Liver (tissue), 3 donors: ENCODE measurements around the gene TNMD.

Source experiments
- ATF3 ChIP-seq: IDR thresholded peaks from 2 replicates; pipeline ENCODE4 v1.6.1; 2016; ENCODE audit warnings: antibody characterized with exemption
- CTCF ChIP-seq: fragments of 150-350 bp; IDR thresholded peaks from 2 replicates; pipeline ENCODE4 v1.5.1; 2017; ENCODE audit warnings: improper control_type of control experiment, low read depth, low read length; ENCODE audit not compliant: missing input control
- FOXA1 ChIP-seq: IDR thresholded peaks from 2 replicates; pipeline ENCODE4 v1.6.1; 2016; ENCODE audit warnings: antibody characterized with exemption
- GABPA ChIP-seq, 2 donors: IDR thresholded peaks in 1 of 2; conservative IDR thresholded peaks in 1 of 2; 2 replicates each; pipeline ENCODE4 v1.6.1; 2016; ENCODE audit warnings: antibody characterized with exemption in 2 of 2, mild to moderate bottlenecking in 1 of 2, moderate library complexity in 1 of 2
- HNF4A ChIP-seq, 2 donors: conservative IDR thresholded peaks; 2 replicates each; pipeline ENCODE4 v1.6.1; 2016; ENCODE audit warnings: antibody characterized with exemption in 2 of 2, mild to moderate bottlenecking in 2 of 2
- MAX ChIP-seq: IDR thresholded peaks from 2 replicates; pipeline ENCODE4 v1.6.1; 2016; ENCODE audit warnings: antibody characterized with exemption
- RAD21 ChIP-seq, 2 donors: IDR thresholded peaks; 2 replicates each; pipeline ENCODE4 v1.6.1; 2016; ENCODE audit warnings: antibody characterized with exemption in 2 of 2, mild to moderate bottlenecking in 2 of 2
- REST ChIP-seq: IDR thresholded peaks from 2 replicates; pipeline ENCODE4 v1.6.1; 2016; ENCODE audit warnings: antibody characterized with exemption, mild to moderate bottlenecking
- RXRA ChIP-seq, 2 donors: IDR thresholded peaks; 2 replicates each; pipeline ENCODE4 v1.6.1; 2017 to 2018; ENCODE audit warnings: antibody characterized with exemption in 2 of 2, mild to moderate bottlenecking in 1 of 2
- SP1 ChIP-seq: IDR thresholded peaks from 2 replicates; pipeline ENCODE4 v1.6.1; 2018; ENCODE audit warnings: antibody characterized with exemption, mild to moderate bottlenecking
- TAF1 ChIP-seq: conservative IDR thresholded peaks from 2 replicates; pipeline ENCODE4 v1.6.1; 2016; ENCODE audit warnings: antibody characterized with exemption, mild to moderate bottlenecking
- YY1 ChIP-seq: IDR thresholded peaks from 2 replicates; pipeline ENCODE4 v1.6.1; 2016; ENCODE audit warnings: antibody characterized with exemption, mild to moderate bottlenecking
- ZBTB33 ChIP-seq: IDR thresholded peaks from 2 replicates; pipeline ENCODE4 v1.6.1; 2016; ENCODE audit warnings: antibody characterized with exemption
- donor health status: healthy.
- donor health status: healthy.

GRCh38 chrX:100600340-100600739 is 15.6 kb downstream of the TNMD start:
- no peak for TF ChIP-seq RXRA (IDR thresholded peaks at IDR 0.05)
- TF ChIP-seq RAD21 (IDR thresholded peaks at IDR 0.05), result no peak
- no peak for TF ChIP-seq CTCF
- no peak for TF ChIP-seq MAX
- TF ChIP-seq REST, result no peak
- TF ChIP-seq TAF1, result no peak
- TF ChIP-seq ATF3, result no peak
- no peak for TF ChIP-seq SP1
- TF ChIP-seq YY1, result no peak
- TF ChIP-seq GABPA (IDR thresholded peaks at IDR 0.05 in 1 of 2, conservative IDR thresholded peaks at IDR 0.05 in 1 of 2), result no peak
- TF ChIP-seq FOXA1, result no peak
- no peak for TF ChIP-seq HNF4A (conservative IDR thresholded peaks at IDR 0.05)
- TF ChIP-seq ZBTB33, result no peak
